Measurements from ENCODE around the gene LDLRAD4.

The LDLRAD4 gene

DNA sequence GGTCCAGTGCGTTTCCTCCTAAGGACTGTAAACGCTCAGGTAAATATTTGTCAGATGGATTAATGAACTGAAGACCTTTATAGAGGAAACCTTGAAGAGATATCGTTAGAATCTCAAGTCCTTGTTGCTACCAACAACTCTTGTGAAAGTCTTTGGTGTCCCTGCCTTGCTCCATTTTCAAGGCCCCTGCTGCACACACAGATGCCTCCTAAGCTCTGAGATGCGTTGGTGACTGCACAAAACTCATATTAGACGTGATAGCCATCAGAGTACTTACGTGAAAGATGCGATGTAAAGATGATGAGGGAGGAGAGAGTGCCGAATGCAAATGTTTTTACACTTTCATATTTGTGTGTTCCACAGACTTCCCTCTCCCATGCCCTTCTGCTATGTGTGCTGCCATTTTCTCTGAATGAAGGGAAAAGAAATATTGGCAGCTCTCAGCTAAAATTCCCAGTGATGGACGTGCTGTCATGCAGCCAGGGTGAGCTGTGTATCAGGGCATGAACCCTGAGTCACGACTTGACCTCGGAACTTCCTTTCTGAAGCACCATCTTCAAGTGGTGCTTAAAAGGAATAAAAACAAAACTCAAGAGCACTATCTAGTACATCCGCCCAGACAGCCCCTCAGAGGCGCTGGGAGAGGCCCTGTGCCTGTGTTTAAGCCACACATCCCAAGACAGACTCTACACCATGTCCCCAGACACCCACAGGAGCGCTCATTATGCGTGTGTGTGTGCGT, 390.4 kb downstream of the LDLRAD4 start:
- Histone ChIP-seq H3K9ac (ENCODE audit: low read length in 5 of 5) (no peak overlapping the region), H3K36me3 (ENCODE audit: control insufficient read depth in 5 of 5, insufficient read depth in 5 of 5, low read length in 5 of 5) (no peaks in the 10 kb centered on the region), H3K27ac (ENCODE audit: low read depth, low read length) (no peak overlapping the region), H3K27me3 (ENCODE audit: control insufficient read depth in 5 of 5, insufficient read depth in 4 of 5, low read length in 5 of 5) (no peaks in the 10 kb centered on the region), H3K9me3 (ENCODE audit: control insufficient read depth in 5 of 5, low read length in 5 of 5) (no peaks in the 10 kb centered on the region), H3K4me3 (ENCODE audit: low read depth in 1 of 5, low read length in 5 of 5) (no peak overlapping the region), H3K4me1 (ENCODE audit: control insufficient read depth in 5 of 5, insufficient read depth in 5 of 5, low read length in 5 of 5) (peaks cover 4 to 30% (median 20%) of the 10 kb centered on the region in 5 donors)

GRCh38 chr18:13610555-13611141, 392.1 kb downstream of the LDLRAD4 start:
- Histone ChIP-seq H3K27ac (ENCODE audit: low read depth, low read length) (peak overlapping the region; percentile 54), H3K9me3 (ENCODE audit: control insufficient read depth in 5 of 5, low read length in 5 of 5) (no peaks in the 10 kb centered on the region), H3K4me1 (ENCODE audit: control insufficient read depth in 5 of 5, insufficient read depth in 5 of 5, low read length in 5 of 5) (peaks cover 6 to 42% (median 26%) of the 10 kb centered on the region in 5 donors), H3K9ac (ENCODE audit: low read length in 5 of 5) (peak overlapping the region in 4 of 5 donors; percentile 15 to 60 (median 28)), H3K36me3 (ENCODE audit: control insufficient read depth in 5 of 5, insufficient read depth in 5 of 5, low read length in 5 of 5) (no peaks in the 10 kb centered on the region), H3K4me3 (ENCODE audit: low read depth in 1 of 5, low read length in 5 of 5) (peak overlapping the region; percentile 46 to 67 (median 61)), H3K27me3 (ENCODE audit: control insufficient read depth in 5 of 5, insufficient read depth in 4 of 5, low read length in 5 of 5) (no peaks in the 10 kb centered on the region)

- Histone ChIP-seq H3K4me1 (ENCODE audit: control insufficient read depth in 5 of 5, insufficient read depth in 5 of 5, low read length in 5 of 5) (peaks cover 6 to 42% (median 26%) of the 10 kb centered on the region in 5 donors), H3K9ac (ENCODE audit: low read length in 5 of 5) (peak overlapping the region; percentile 15 to 60 (median 28))
Observed at GRCh38 chr18:13611142-13611600, 392.6 kb downstream of the LDLRAD4 start.

GRCh38 chr18:13611601-13612195, 393.1 kb downstream of the LDLRAD4 start:
- Histone ChIP-seq H3K4me3 (ENCODE audit: low read depth in 1 of 5, low read length in 5 of 5) (peak overlapping the region; percentile 46 to 67 (median 61)), H3K9me3 (ENCODE audit: control insufficient read depth in 5 of 5, low read length in 5 of 5) (no peaks in the 10 kb centered on the region), H3K27ac (ENCODE audit: low read depth, low read length) (peak overlapping the region; percentile 54), H3K27me3 (ENCODE audit: control insufficient read depth in 5 of 5, insufficient read depth in 4 of 5, low read length in 5 of 5) (no peaks in the 10 kb centered on the region), H3K9ac (ENCODE audit: low read length in 5 of 5) (peak overlapping the region in 4 of 5 donors; percentile 5 to 60 (median 22)), H3K4me1 (ENCODE audit: control insufficient read depth in 5 of 5, insufficient read depth in 5 of 5, low read length in 5 of 5) (peaks cover 6 to 42% (median 26%) of the 10 kb centered on the region in 5 donors), H3K36me3 (ENCODE audit: control insufficient read depth in 5 of 5, insufficient read depth in 5 of 5, low read length in 5 of 5) (no peaks in the 10 kb centered on the region)

More at GRCh38 chr18:13611142-13611600, 392.6 kb downstream of the LDLRAD4 start:
- Histone ChIP-seq H3K9me3 (ENCODE audit: control insufficient read depth in 5 of 5, low read length in 5 of 5) (no peaks in the 10 kb centered on the region), H3K27me3 (ENCODE audit: control insufficient read depth in 5 of 5, insufficient read depth in 4 of 5, low read length in 5 of 5) (no peaks in the 10 kb centered on the region), H3K4me3 (ENCODE audit: low read depth in 1 of 5, low read length in 5 of 5) (peak overlapping the region; percentile 46 to 67 (median 61)), H3K36me3 (ENCODE audit: control insufficient read depth in 5 of 5, insufficient read depth in 5 of 5, low read length in 5 of 5) (no peaks in the 10 kb centered on the region), H3K27ac (ENCODE audit: low read depth, low read length) (peak overlapping the region; percentile 54)

GRCh38 chr18:13612196-13612997, 393.8 kb downstream of the LDLRAD4 start:
- H3K27me3 ChIP-seq (ENCODE audit: control insufficient read depth in 5 of 5, insufficient read depth in 4 of 5, low read length in 5 of 5) = no peaks in the 10 kb centered on the region
- H3K4me1 ChIP-seq (ENCODE audit: control insufficient read depth in 5 of 5, insufficient read depth in 5 of 5, low read length in 5 of 5) = peaks cover 6 to 42% (median 26%) of the 10 kb centered on the region in 5 donors
- peak overlapping the region; percentile 32 to 67 (median 61) for H3K4me3 ChIP-seq (ENCODE audit: low read depth in 1 of 5, low read length in 5 of 5)
- H3K36me3 ChIP-seq (ENCODE audit: control insufficient read depth in 5 of 5, insufficient read depth in 5 of 5, low read length in 5 of 5) = no peaks in the 10 kb centered on the region
- H3K27ac ChIP-seq (ENCODE audit: low read depth, low read length) = no peak overlapping the region
- H3K9me3 ChIP-seq (ENCODE audit: control insufficient read depth in 5 of 5, low read length in 5 of 5) = no peaks in the 10 kb centered on the region
- H3K9ac ChIP-seq (ENCODE audit: low read length in 5 of 5) = peak overlapping the region in 2 of 5 donors; percentile 5 to 15

- H3K36me3 ChIP-seq (ENCODE audit: control insufficient read depth in 5 of 5, insufficient read depth in 5 of 5, low read length in 5 of 5) = no peaks in the 10 kb centered on the region
- no peaks in the 10 kb centered on the region for H3K9me3 ChIP-seq (ENCODE audit: control insufficient read depth in 5 of 5, low read length in 5 of 5)
- no peak overlapping the region for H3K4me3 ChIP-seq (ENCODE audit: low read depth in 1 of 5, low read length in 5 of 5)
- no peak overlapping the region for H3K9ac ChIP-seq (ENCODE audit: low read length in 5 of 5)
- H3K27ac ChIP-seq (ENCODE audit: low read depth, low read length) = no peak overlapping the region
- no peaks in the 10 kb centered on the region for H3K27me3 ChIP-seq (ENCODE audit: control insufficient read depth in 5 of 5, insufficient read depth in 4 of 5, low read length in 5 of 5)
- H3K4me1 ChIP-seq (ENCODE audit: control insufficient read depth in 5 of 5, insufficient read depth in 5 of 5, low read length in 5 of 5) = peaks cover 6 to 42% (median 26%) of the 10 kb centered on the region in 5 donors
Observed at GRCh38 chr18:13613099-13613498, 394.5 kb downstream of the LDLRAD4 start.

- Histone ChIP-seq H3K27me3 (ENCODE audit: control insufficient read depth in 5 of 5, insufficient read depth in 4 of 5, low read length in 5 of 5) (no peaks in the 10 kb centered on the region), H3K9me3 (ENCODE audit: control insufficient read depth in 5 of 5, low read length in 5 of 5) (no peaks in the 10 kb centered on the region), H3K27ac (ENCODE audit: low read depth, low read length) (no peak overlapping the region), H3K4me3 (ENCODE audit: low read depth in 1 of 5, low read length in 5 of 5) (no peak overlapping the region), H3K4me1 (ENCODE audit: control insufficient read depth in 5 of 5, insufficient read depth in 5 of 5, low read length in 5 of 5) (peaks cover 6 to 42% (median 26%) of the 10 kb centered on the region in 5 donors), H3K9ac (ENCODE audit: low read length in 5 of 5) (no peak overlapping the region), H3K36me3 (ENCODE audit: control insufficient read depth in 5 of 5, insufficient read depth in 5 of 5, low read length in 5 of 5) (no peaks in the 10 kb centered on the region)
Observed at GRCh38 chr18:13613591-13614501, 395.3 kb downstream of the LDLRAD4 start.

- peak overlapping the region in 2 of 5 donors; percentile 15 to 17 for H3K4me3 ChIP-seq (ENCODE audit: low read depth in 1 of 5, low read length in 5 of 5)
- H3K4me1 ChIP-seq (ENCODE audit: control insufficient read depth in 5 of 5, insufficient read depth in 5 of 5, low read length in 5 of 5) = peaks cover 6 to 39% (median 26%) of the 10 kb centered on the region in 5 donors
- H3K36me3 ChIP-seq (ENCODE audit: control insufficient read depth in 5 of 5, insufficient read depth in 5 of 5, low read length in 5 of 5) = no peaks in the 10 kb centered on the region
- no peak overlapping the region for H3K9ac ChIP-seq (ENCODE audit: low read length in 5 of 5)
- H3K27ac ChIP-seq (ENCODE audit: low read depth, low read length) = no peak overlapping the region
- no peaks in the 10 kb centered on the region for H3K9me3 ChIP-seq (ENCODE audit: control insufficient read depth in 5 of 5, low read length in 5 of 5)
- no peaks in the 10 kb centered on the region for H3K27me3 ChIP-seq (ENCODE audit: control insufficient read depth in 5 of 5, insufficient read depth in 4 of 5, low read length in 5 of 5)
Observed at GRCh38 chr18:13614641-13615288, 396.2 kb downstream of the LDLRAD4 start.
